Measurements from ENCODE around the gene SPATA31A3. TPM values are rescaled to one million over a fixed set of nuclear protein-coding genes. Genes with fewer than 3 reads are reported as not detected.
"Not testable (repeated sequence)": the region's sequence is repeated elsewhere in the genome, so short reads cannot be mapped to it uniquely, and the experiment has no call there.

Gene SPATA31A3
- total RNA-seq: not detected

GRCh38 chr9:66992450-66992849 lies at the start of gene SPATA31A3:
Gene SPATA31A3 (minus strand): TSS chr9:66992550. CDS start chr9:66992521, 29 bp downstream.
- not testable (repeated sequence) for H3K9me3 ChIP-seq; H3K4me1 ChIP-seq; DNase-seq (ENCODE audit: low spot score); H3K27ac ChIP-seq; H3K36me3 ChIP-seq; H3K27me3 ChIP-seq; H3K4me3 ChIP-seq

GRCh38 chr9:66952576-66952975 lies 39.8 kb downstream of the SPATA31A3 start:
- DNase-seq (ENCODE audit: low spot score); H3K27me3 ChIP-seq; H3K4me1 ChIP-seq; H3K4me3 ChIP-seq; H3K9me3 ChIP-seq; H3K27ac ChIP-seq; H3K36me3 ChIP-seq: not testable (repeated sequence)

- H3K27ac ChIP-seq; H3K4me1 ChIP-seq; H3K9me3 ChIP-seq; DNase-seq (ENCODE audit: low spot score); H3K4me3 ChIP-seq; H3K27me3 ChIP-seq; H3K36me3 ChIP-seq: not testable (repeated sequence)
Measured at GRCh38 chr9:66942400-66943155, 49.8 kb downstream of the SPATA31A3 start.

GRCh38 chr9:66939878-66940830 lies 52.2 kb downstream of the SPATA31A3 start:
- H3K27ac ChIP-seq; H3K4me3 ChIP-seq; H3K27me3 ChIP-seq; DNase-seq (ENCODE audit: low spot score); H3K9me3 ChIP-seq; H3K4me1 ChIP-seq; H3K36me3 ChIP-seq: not testable (repeated sequence)

- DNase-seq (ENCODE audit: low spot score); H3K27ac ChIP-seq: not testable (repeated sequence)
Measured at GRCh38 chr9:66938322-66938721, 54.0 kb downstream of the SPATA31A3 start.

GRCh38 chr9:66937662-66938061 lies 54.7 kb downstream of the SPATA31A3 start:
- H3K4me3 ChIP-seq; H3K27ac ChIP-seq; H3K4me1 ChIP-seq; H3K27me3 ChIP-seq; H3K9me3 ChIP-seq; DNase-seq (ENCODE audit: low spot score); H3K36me3 ChIP-seq: not testable (repeated sequence)

More at GRCh38 chr9:66938322-66938721, 54.0 kb downstream of the SPATA31A3 start:
- not testable (repeated sequence) for H3K4me3 ChIP-seq, H3K9me3 ChIP-seq, H3K4me1 ChIP-seq, H3K27me3 ChIP-seq, H3K36me3 ChIP-seq

Other genes with a start within 250 kb of the SPATA31A3 start
- 1 to 10 TPM; 4.3 to 8.6 TPM for gene ZNF658, start 91.8 kb downstream of the SPATA31A3 start, total RNA-seq

All from right atrium auricular region (tissue), 2 donors.